ENCODE data around the gene DTNB. TPM values are rescaled to one million over a fixed set of nuclear protein-coding genes. Genes with fewer than 3 reads are reported as not detected.

The DTNB gene
- total and polyA plus RNA-seq, 2 donors (not counting 1 experiment from before 2014, with no cell fraction given), result 25.7 to 37.3 TPM

DNA sequence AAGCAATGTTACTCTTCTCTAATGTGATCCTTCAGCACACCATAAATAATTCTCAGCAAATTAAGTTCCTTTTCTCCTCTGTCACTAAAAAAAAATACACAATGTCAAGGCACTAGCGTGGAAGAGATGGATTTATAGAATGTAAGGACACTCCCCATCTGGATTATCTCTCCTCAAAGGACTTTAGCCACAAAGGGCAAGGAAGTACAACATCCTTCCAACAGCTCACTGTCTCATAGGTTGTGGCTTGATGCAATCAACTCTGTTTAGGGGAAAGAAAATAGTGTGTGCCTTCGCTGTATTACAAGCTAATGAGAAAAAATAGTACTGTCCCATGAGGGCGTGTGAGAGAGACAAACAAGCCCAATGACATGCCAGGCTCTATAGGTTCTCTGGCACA, 202.6 kb downstream of the DTNB start:
- ChIA-PET CTCF (interaction anchor here (0.6 kb wide), 1 partner anchor 313 kb away, joined by 3 read pairs; no protein-coding TSS in a partner anchor), POLR2A (interaction anchor here (1.2 kb wide), 1 partner anchor 191 kb away, joined by 6 read pairs; no protein-coding TSS in a partner anchor)
- TF ChIP-seq, protein P1, sequence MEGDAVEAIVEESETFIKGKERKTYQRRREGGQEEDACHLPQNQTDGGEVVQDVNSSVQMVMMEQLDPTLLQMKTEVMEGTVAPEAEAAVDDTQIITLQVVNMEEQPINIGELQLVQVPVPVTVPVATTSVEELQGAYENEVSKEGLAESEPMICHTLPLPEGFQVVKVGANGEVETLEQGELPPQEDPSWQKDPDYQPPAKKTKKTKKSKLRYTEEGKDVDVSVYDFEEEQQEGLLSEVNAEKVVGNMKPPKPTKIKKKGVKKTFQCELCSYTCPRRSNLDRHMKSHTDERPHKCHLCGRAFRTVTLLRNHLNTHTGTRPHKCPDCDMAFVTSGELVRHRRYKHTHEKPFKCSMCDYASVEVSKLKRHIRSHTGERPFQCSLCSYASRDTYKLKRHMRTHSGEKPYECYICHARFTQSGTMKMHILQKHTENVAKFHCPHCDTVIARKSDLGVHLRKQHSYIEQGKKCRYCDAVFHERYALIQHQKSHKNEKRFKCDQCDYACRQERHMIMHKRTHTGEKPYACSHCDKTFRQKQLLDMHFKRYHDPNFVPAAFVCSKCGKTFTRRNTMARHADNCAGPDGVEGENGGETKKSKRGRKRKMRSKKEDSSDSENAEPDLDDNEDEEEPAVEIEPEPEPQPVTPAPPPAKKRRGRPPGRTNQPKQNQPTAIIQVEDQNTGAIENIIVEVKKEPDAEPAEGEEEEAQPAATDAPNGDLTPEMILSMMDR (IDR thresholded peaks at IDR 0.05), result no peak
- TF ChIP-seq EZH2 (IDR thresholded peaks at IDR 0.05; ENCODE audit: borderline replicate concordance, insufficient read depth, low read depth, low read length, poor library complexity, severe bottlenecking), result no peak
- Histone ChIP-seq H3K36me3 (replicated peaks in 1 of 2; ENCODE audit: control extremely low read depth in 1 of 2, control insufficient read depth in 1 of 2, extremely low read depth in 1 of 2, insufficient read depth in 2 of 2, low read length in 1 of 2) (peaks cover 0 to 1% of the 10 kb centered on the region in 2 experiments), H3K9ac (ENCODE audit: low read length) (no peak overlapping the region), H3K4me2 (replicated peaks; ENCODE audit: low read depth, low read length, poor library complexity, severe bottlenecking) (no peak overlapping the region), H2AFZ (ENCODE audit: insufficient read depth, low read depth, low read length, poor library complexity, severe bottlenecking) (no peak overlapping the region), H3K9me3 (ENCODE audit: control extremely low read depth in 1 of 3, control insufficient read depth in 2 of 3, insufficient read depth in 1 of 3, low read length in 2 of 3) (peaks cover 0 to 5% (median 0%) of the 10 kb centered on the region in 3 donors), H3K4me3 (ENCODE audit: control extremely low read depth in 1 of 5, extremely low read depth in 1 of 5, insufficient read depth in 1 of 5, low read depth in 2 of 5, low read length in 4 of 5) (no peak overlapping the region), H3K27ac (ENCODE audit: low read length in 2 of 2) (no peak overlapping the region), H4K20me1 (ENCODE audit: control insufficient read depth, insufficient read depth, low read length, poor library complexity, severe bottlenecking) (no peaks in the 10 kb centered on the region), H3K27me3 (replicated peaks in 1 of 4; ENCODE audit: control extremely low read depth in 1 of 4, control insufficient read depth in 3 of 4, insufficient read depth in 4 of 4, low read length in 3 of 4) (no peaks in the 10 kb centered on the region), H3K4me1 (ENCODE audit: control insufficient read depth in 2 of 2, insufficient read depth in 2 of 2, low read length in 2 of 2) (no peaks in the 10 kb centered on the region), H3K79me2 (ENCODE audit: control insufficient read depth, insufficient read depth, low read length) (no peaks in the 10 kb centered on the region)
- DNase-seq, result no peak
- Mint-ChIP-seq H3K27me3 (no peaks in the 10 kb centered on the region), H3K9me3 (ENCODE audit: insufficient read depth) (peaks cover 6% of the 10 kb centered on the region), H3K27ac (no peak overlapping the region), H3K4me3 (no peak overlapping the region), H3K4me1 (no peaks in the 10 kb centered on the region)
- 100% methylated on average over 1 of the region's 3 CpGs for WGBS (ENCODE audit: insufficient coverage)
- intact Hi-C loops (cut with micrococcal nuclease), result no loop called here
- ATAC-seq (ENCODE audit: low read depth), result no peak

DNA sequence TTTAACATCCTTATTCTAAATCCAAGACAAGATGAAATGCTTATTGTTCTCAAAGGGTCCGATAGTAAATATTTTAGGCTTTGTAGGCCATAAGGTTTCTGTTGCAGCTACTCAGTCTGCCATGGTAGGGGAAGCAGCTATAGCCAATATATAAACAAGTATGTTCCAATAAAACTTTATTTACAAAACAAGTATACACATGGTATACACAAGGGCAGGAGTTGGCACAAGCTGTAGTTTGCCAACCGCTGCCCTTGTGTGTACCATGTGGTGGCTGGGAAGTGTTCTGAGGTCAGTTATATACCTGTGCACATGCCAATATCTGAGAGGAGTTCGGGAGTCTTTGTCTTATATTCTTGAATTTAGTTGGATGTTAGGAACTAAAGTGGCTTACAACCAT, 205.6 kb downstream of the DTNB start:
- Histone ChIP-seq H4K20me1 (ENCODE audit: control insufficient read depth, insufficient read depth, low read length, poor library complexity, severe bottlenecking) (no peaks in the 10 kb centered on the region), H3K9ac (ENCODE audit: low read length) (no peak overlapping the region), H2AFZ (ENCODE audit: insufficient read depth, low read depth, low read length, poor library complexity, severe bottlenecking) (no peak overlapping the region), H3K36me3 (replicated peaks in 1 of 2; ENCODE audit: control extremely low read depth in 1 of 2, control insufficient read depth in 1 of 2, extremely low read depth in 1 of 2, insufficient read depth in 2 of 2, low read length in 1 of 2) (no peaks in the 10 kb centered on the region), H3K4me1 (ENCODE audit: control insufficient read depth in 2 of 2, insufficient read depth in 2 of 2, low read length in 2 of 2) (no peaks in the 10 kb centered on the region), H3K4me3 (ENCODE audit: control extremely low read depth in 1 of 5, extremely low read depth in 1 of 5, insufficient read depth in 1 of 5, low read depth in 2 of 5, low read length in 4 of 5) (no peak overlapping the region), H3K79me2 (ENCODE audit: control insufficient read depth, insufficient read depth, low read length) (peaks cover 5% of the 10 kb centered on the region), H3K27ac (ENCODE audit: low read length in 2 of 2) (no peak overlapping the region), H3K27me3 (replicated peaks in 1 of 4; ENCODE audit: control extremely low read depth in 1 of 4, control insufficient read depth in 3 of 4, insufficient read depth in 4 of 4, low read length in 3 of 4) (no peaks in the 10 kb centered on the region), H3K9me3 (ENCODE audit: control extremely low read depth in 1 of 3, control insufficient read depth in 2 of 3, insufficient read depth in 1 of 3, low read length in 2 of 3) (peaks cover 0 to 3% (median 0%) of the 10 kb centered on the region in 3 donors), H3K4me2 (replicated peaks; ENCODE audit: low read depth, low read length, poor library complexity, severe bottlenecking) (no peak overlapping the region)
- Mint-ChIP-seq H3K27ac (no peak overlapping the region), H3K27me3 (no peaks in the 10 kb centered on the region), H3K4me3 (no peak overlapping the region), H3K9me3 (ENCODE audit: insufficient read depth) (no peaks in the 10 kb centered on the region), H3K4me1 (no peaks in the 10 kb centered on the region)
- ChIA-PET CTCF (interaction anchor here (1.6 kb wide), 1 partner anchor 41 kb away, joined by 5 read pairs; no protein-coding TSS in a partner anchor), POLR2A (no interaction called here)
- no peak for DNase-seq
- TF ChIP-seq, protein P1 (IDR thresholded peaks at IDR 0.05), result no peak
- TF ChIP-seq EZH2 (IDR thresholded peaks at IDR 0.05; ENCODE audit: borderline replicate concordance, insufficient read depth, low read depth, low read length, poor library complexity, severe bottlenecking), result no peak
- intact Hi-C loops (cut with micrococcal nuclease), result no loop called here
- no peak for ATAC-seq (ENCODE audit: low read depth)
- 90% methylated on average over 1 of the region's 3 CpGs for WGBS (ENCODE audit: insufficient coverage)

All from B cell (primary cell).